SH-SY5Y (cell line): ENCODE measurements around the gene MLH3.

Experiments used
- GATA2 ChIP-seq: IDR thresholded peaks from 2 replicates; pipeline ENCODE4 v1.6.1; 2011; ENCODE audit warnings: mild to moderate bottlenecking, low read depth, low read length
- GATA3 ChIP-seq: IDR thresholded peaks from 2 replicates; pipeline ENCODE4 v1.6.1; 2011; ENCODE audit warnings: low read depth, mild to moderate bottlenecking, low read length, moderate library complexity

DNA sequence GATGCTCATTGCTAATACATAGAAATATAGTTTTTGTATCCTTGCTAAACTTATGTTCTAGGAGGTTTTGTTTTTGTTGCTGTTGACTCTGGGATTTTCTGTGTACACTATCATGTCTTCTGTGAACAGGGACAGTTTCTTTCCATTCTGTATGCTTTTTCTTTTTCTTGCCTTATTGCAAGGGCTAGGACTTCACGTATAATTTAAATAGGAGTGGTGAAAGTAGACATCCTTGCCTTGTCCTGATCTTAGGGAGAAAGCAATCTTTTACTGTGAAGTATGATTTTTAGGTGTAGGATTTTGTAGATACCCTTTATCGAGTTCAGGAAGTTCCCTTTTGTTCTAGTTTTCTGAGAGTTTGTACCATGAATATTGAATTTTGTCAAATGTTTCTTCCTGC lies 50.0 kb downstream of the MLH3 start:
- TF ChIP-seq GATA2 (no peak), GATA3 (no peak)
